IMR-90 (cell line): Measurements from ENCODE around the gene KIF1A. TPM values are rescaled to one million over a fixed set of nuclear protein-coding genes. Genes with fewer than 3 reads are reported as not detected.

Experiments
- ATAC-seq: fragments of 200-7000 bp; cut with Tn5 transposase; 2 replicates; pipeline ENCODE4 v1.9.1; 2020; ENCODE audit warnings: low read depth, mild to moderate bottlenecking, moderate library complexity
- BruUV-seq: library from RNA; stranded (reverse); fragments of 400-500 nt; replicated peaks from 2 replicates; lab custom pipeline; 2021; lab: Mats Ljungman, UMichigan
- CTCF ChIA-PET: fragments of 300-600 bp; formaldehyde crosslinking; extraction: SDS; loops from one replicate; lab custom pipeline; 2021; ENCODE audit warnings: antibody characterized with exemption; lab: Yijun Ruan, JAX
- POLR2A ChIA-PET: fragments of 300-600 bp; sonication (Branson Sonifier 250); formaldehyde crosslinking; loops from one replicate; lab custom pipeline; 2022; ENCODE audit warnings: antibody characterized with exemption; ENCODE audit not compliant: unreplicated experiment; lab: Charles Lee
- DNase-seq: peaks from one replicate; pipeline ENCODE4 v3.0.0; 2013
- H2AFZ ChIP-seq: replicated peaks from 2 replicates; pipeline ENCODE3; 2013; ENCODE audit warnings: low read length, mild to moderate bottlenecking; ENCODE audit not compliant: poor library complexity
- H2AK5ac ChIP-seq: 2 replicates; pipeline ENCODE4 v1.6.1; 2013; ENCODE audit warnings: low read depth, low read length, inconsistent platforms
- H2AK9ac ChIP-seq: replicated peaks from 2 replicates; pipeline ENCODE3; 2013; ENCODE audit warnings: mild to moderate bottlenecking, low read depth, low read length, moderate library complexity; ENCODE audit not compliant: poor library complexity
- H2BK120ac ChIP-seq: 2 replicates; pipeline ENCODE4 v1.6.1; 2013; ENCODE audit warnings: low read depth, low read length, inconsistent platforms
- H2BK15ac ChIP-seq: 3 replicates; pipeline ENCODE4 v1.6.1; 2013; ENCODE audit warnings: low read depth, low read length, inconsistent platforms
- H2BK20ac ChIP-seq: 2 replicates; pipeline ENCODE4 v1.6.1; 2013; ENCODE audit warnings: low read depth, mild to moderate bottlenecking, inconsistent platforms, low read length, moderate library complexity
- H2BK5ac ChIP-seq: 2 replicates; pipeline ENCODE4 v1.6.1; 2013; ENCODE audit warnings: mild to moderate bottlenecking, low read depth, low read length, inconsistent platforms; ENCODE audit not compliant: poor library complexity, severe bottlenecking
- H3K14ac ChIP-seq: replicated peaks from 2 replicates; pipeline ENCODE4 v1.6.1; 2013; ENCODE audit warnings: low read depth, low read length, inconsistent platforms
- H3K18ac ChIP-seq: 2 replicates; pipeline ENCODE4 v1.6.1; 2013; ENCODE audit warnings: low read depth, low read length, control low read depth
- H3K23ac ChIP-seq: 2 replicates; pipeline ENCODE4 v1.6.1; 2013; ENCODE audit warnings: low read depth, low read length, inconsistent platforms
- H3K27ac ChIP-seq: 2 replicates; pipeline ENCODE4 v1.5.1; 2013; ENCODE audit warnings: mild to moderate bottlenecking, control low read depth, low read length; ENCODE audit not compliant: insufficient read depth
- H3K27me3 ChIP-seq: 2 replicates; pipeline ENCODE4 v1.6.1; 2013; ENCODE audit warnings: low read length; ENCODE audit not compliant: control insufficient read depth, insufficient read depth
- H3K36me3 ChIP-seq: 2 replicates; pipeline ENCODE4 v1.6.1; 2013; ENCODE audit warnings: low read length, mixed read lengths; ENCODE audit not compliant: control insufficient read depth, insufficient read depth
- H3K4ac ChIP-seq: 2 replicates; pipeline ENCODE4 v1.6.1; 2013; ENCODE audit warnings: low read depth, low read length, inconsistent platforms
- H3K4me1 ChIP-seq: 2 replicates; pipeline ENCODE4 v1.6.1; 2013; ENCODE audit warnings: low read length, mixed read lengths; ENCODE audit not compliant: control insufficient read depth, insufficient read depth
- H3K4me2 ChIP-seq: 2 replicates; pipeline ENCODE4 v1.6.1; 2013; ENCODE audit warnings: low read depth, mild to moderate bottlenecking, control low read depth, low read length, moderate library complexity
- H3K4me3 ChIP-seq: 2 replicates; pipeline ENCODE4 v1.5.1; 2013; ENCODE audit warnings: low read depth, mild to moderate bottlenecking, control low read depth, low read length, moderate library complexity; ENCODE audit not compliant: insufficient read depth
- H3K56ac ChIP-seq: 2 replicates; pipeline ENCODE4 v1.6.1; 2013; ENCODE audit warnings: low read length, inconsistent platforms; ENCODE audit not compliant: insufficient read depth; ENCODE audit errors: extremely low read depth
- H3K79me1 ChIP-seq, 2 experiments: 2 replicates each; pipeline ENCODE4 v1.6.1; 2013; ENCODE audit warnings: low read length in 2 of 2, inconsistent platforms in 1 of 2, low read depth in 1 of 2
- H3K9ac ChIP-seq: 2 replicates; pipeline ENCODE4 v1.6.1; 2013; ENCODE audit warnings: low read depth, low read length, control low read depth
- H3K9me1 ChIP-seq: 2 replicates; pipeline ENCODE4 v1.6.1; 2013; ENCODE audit warnings: low read length, inconsistent platforms; ENCODE audit not compliant: insufficient read depth
- H3K9me3 ChIP-seq: 2 replicates; pipeline ENCODE4 v1.6.1; 2013; ENCODE audit warnings: low read length; ENCODE audit not compliant: control insufficient read depth, insufficient read depth
- H4K20me1 ChIP-seq: 2 replicates; pipeline ENCODE4 v1.6.1; 2013; ENCODE audit warnings: low read length, inconsistent platforms; ENCODE audit not compliant: insufficient read depth
- H4K5ac ChIP-seq: 2 replicates; pipeline ENCODE4 v1.6.1; 2013; ENCODE audit warnings: mild to moderate bottlenecking, low read depth, low read length, control low read depth
- H4K8ac ChIP-seq, 2 experiments: 2 replicates each; pipeline ENCODE4 v1.6.1; 2013; ENCODE audit warnings: low read depth in 2 of 2, low read length in 2 of 2, control low read depth in 1 of 2, inconsistent platforms in 1 of 2
- H4K91ac ChIP-seq: 2 replicates; pipeline ENCODE4 v1.6.1; 2013; ENCODE audit warnings: low read depth, low read length, inconsistent platforms; ENCODE audit not compliant: insufficient read depth
- BHLHE40 ChIP-seq: fragments of 150-350 bp; IDR thresholded peaks from 2 replicates; pipeline ENCODE4 v1.6.1; 2016; ENCODE audit warnings: mild to moderate bottlenecking, low read depth, low read length
- CEBPB ChIP-seq: IDR thresholded peaks from 2 replicates; pipeline ENCODE4 v1.6.1; 2012; ENCODE audit warnings: low read depth, low read length, improper control_type of control experiment
- CHD1 ChIP-seq: IDR thresholded peaks from 2 replicates; pipeline ENCODE4 v1.6.1; 2012; ENCODE audit warnings: low read depth, low read length, improper control_type of control experiment
- ELK1 ChIP-seq: fragments of 150-350 bp; IDR thresholded peaks from 2 replicates; pipeline ENCODE4 v1.6.1; 2016; ENCODE audit warnings: low read depth, mild to moderate bottlenecking, low read length, moderate library complexity, borderline replicate concordance
- FOS ChIP-seq: fragments of 150-350 bp; IDR thresholded peaks from 2 replicates; pipeline ENCODE4 v1.6.1; 2016; ENCODE audit warnings: low read depth, low read length
- MAFK ChIP-seq: IDR thresholded peaks from 2 replicates; pipeline ENCODE4 v1.6.1; 2012; ENCODE audit warnings: low read depth, low read length, improper control_type of control experiment
- MAZ ChIP-seq: IDR thresholded peaks from 2 replicates; pipeline ENCODE4 v1.6.1; 2012; ENCODE audit warnings: low read depth, mild to moderate bottlenecking, low read length, improper control_type of control experiment, moderate library complexity, borderline replicate concordance
- POLR2A ChIP-seq: IDR thresholded peaks from 2 replicates; pipeline ENCODE4 v1.6.1; 2012; ENCODE audit warnings: mild to moderate bottlenecking, low read depth, low read length
- RCOR1 ChIP-seq: IDR thresholded peaks from 2 replicates; pipeline ENCODE4 v1.6.1; 2012; ENCODE audit warnings: mild to moderate bottlenecking, low read length, improper control_type of control experiment; ENCODE audit not compliant: insufficient replicate concordance
- SMC3 ChIP-seq: fragments of 150-350 bp; IDR thresholded peaks from 2 replicates; pipeline ENCODE4 v1.6.1; 2016; ENCODE audit warnings: low read depth, mild to moderate bottlenecking, antibody characterized with exemption, low read length, moderate library complexity
- WGBS, 2 experiments: methylation state at CpG; one replicate each; pipeline versions ENCODE4 v1.1.5 to v1.1.7; 2013; ENCODE audit warnings: missing lambda C conversion rate in 2 of 2; ENCODE audit not compliant: insufficient read length in 1 of 2; ENCODE audit errors: extremely low coverage in 2 of 2; 5-methylcytosine and 5-hydroxymethylcytosine counted together
- dilution Hi-C: fragments of 300-500 bp; cut with HindIII; formaldehyde crosslinking; loops from one replicate; pipeline ENCODE4 v1.14.3; 2018; ENCODE audit warnings: low sequenced_read_pairs; ENCODE audit not compliant: unreplicated experiment
- in situ Hi-C: fragments of 300-500 bp; cut with MboI; formaldehyde crosslinking; loops from 3 replicates; pipeline ENCODE4 v1.14.3; 2019; ENCODE audit warnings: low sequenced_read_pairs, inconsistent platforms, mixed read lengths
- intact Hi-C: fragments of 100-400 bp; cut with micrococcal nuclease; formaldehyde crosslinking; loops from 2 replicates; pipeline ENCODE4 v1.10.0; 2022
- polyA plus RNA-seq, 3 experiments: library from polyadenylated mRNA; depleted of rRNA; stranded (reverse); fragments of >200 nt; gene quantifications; 2 replicates each; pipeline ENCODE4 v1.2.3, GENCODE V29; 2012; ENCODE audit warnings: low replicate concordance in 1 of 3
- total RNA-seq: library from RNA; depleted of rRNA; stranded (reverse); fragments of >200 nt; gene quantifications from 2 replicates; pipeline ENCODE4 v1.2.3, GENCODE V29; 2012

Gene KIF1A
- total and polyA plus RNA-seq, 2 of the 4 experiments (the other 2 are of a cell fraction): under 0.01 TPM; not detected in 1

- H3K18ac ChIP-seq: no peak overlapping the region
- H3K9me1 ChIP-seq: no peaks in the 10 kb centered on the region
- no peak overlapping the region for H3K27ac ChIP-seq
- no peak overlapping the region for H3K14ac ChIP-seq
- TF ChIP-seq FOS (no peak), SMC3 (no peak), ELK1 (no peak), MAZ (no peak), CEBPB (no peak), MAFK (no peak), CHD1 (no peak), POLR2A (no peak), BHLHE40 (no peak), RCOR1 (no peak)
- no peak overlapping the region for H3K23ac ChIP-seq
- dilution Hi-C loops: no loop called here
- no peak for ATAC-seq
- no peaks in the 10 kb centered on the region for H3K79me1 ChIP-seq
- H4K91ac ChIP-seq: no peak overlapping the region
- POLR2A ChIA-PET: interaction anchor here (0.6 kb wide), 1 partner anchor 33 kb away, joined by 3 read pairs; no protein-coding TSS in a partner anchor
- 44% methylated on average over 7 of the region's 7 CpGs; no CpG with 5 or more reads in 1 of the 2 experiments for WGBS, 2 experiments
- no peak overlapping the region for H2AFZ ChIP-seq
- no peak overlapping the region for H4K8ac ChIP-seq
- no peak overlapping the region for H2BK15ac ChIP-seq
- no peak overlapping the region for H3K56ac ChIP-seq
- BruUV-seq: no TSS peak
- no peaks in the 10 kb centered on the region; the same call in 1 of the 2 replicates for H4K20me1 ChIP-seq
- no peak overlapping the region for H2BK120ac ChIP-seq
- no peak overlapping the region for H4K5ac ChIP-seq
- in situ Hi-C loops: no loop called here
- H3K36me3 ChIP-seq: no peaks in the 10 kb centered on the region
- H2BK5ac ChIP-seq: no peak overlapping the region
- no peak overlapping the region for H2AK5ac ChIP-seq
- intact Hi-C loops: no loop called here
- no peak overlapping the region for H3K4me2 ChIP-seq
- H3K4me3 ChIP-seq: no peak overlapping the region
- peak; percentile 47 for DNase-seq
- H3K27me3 ChIP-seq: peaks cover 36% of the 10 kb centered on the region
- CTCF ChIA-PET: no interaction called here
- no peak overlapping the region for H2BK20ac ChIP-seq
- H3K9ac ChIP-seq: no peak overlapping the region
- H3K4ac ChIP-seq: no peak overlapping the region
- H2AK9ac ChIP-seq: no peak overlapping the region
- no peaks in the 10 kb centered on the region for H3K9me3 ChIP-seq
- H3K4me1 ChIP-seq: no peaks in the 10 kb centered on the region; the same call in 1 of the 2 replicates
Measured at GRCh38 chr2:240728827-240729226, 91.2 kb downstream of the KIF1A start.
